ENCODE data around the gene TGIF2.

DNA sequence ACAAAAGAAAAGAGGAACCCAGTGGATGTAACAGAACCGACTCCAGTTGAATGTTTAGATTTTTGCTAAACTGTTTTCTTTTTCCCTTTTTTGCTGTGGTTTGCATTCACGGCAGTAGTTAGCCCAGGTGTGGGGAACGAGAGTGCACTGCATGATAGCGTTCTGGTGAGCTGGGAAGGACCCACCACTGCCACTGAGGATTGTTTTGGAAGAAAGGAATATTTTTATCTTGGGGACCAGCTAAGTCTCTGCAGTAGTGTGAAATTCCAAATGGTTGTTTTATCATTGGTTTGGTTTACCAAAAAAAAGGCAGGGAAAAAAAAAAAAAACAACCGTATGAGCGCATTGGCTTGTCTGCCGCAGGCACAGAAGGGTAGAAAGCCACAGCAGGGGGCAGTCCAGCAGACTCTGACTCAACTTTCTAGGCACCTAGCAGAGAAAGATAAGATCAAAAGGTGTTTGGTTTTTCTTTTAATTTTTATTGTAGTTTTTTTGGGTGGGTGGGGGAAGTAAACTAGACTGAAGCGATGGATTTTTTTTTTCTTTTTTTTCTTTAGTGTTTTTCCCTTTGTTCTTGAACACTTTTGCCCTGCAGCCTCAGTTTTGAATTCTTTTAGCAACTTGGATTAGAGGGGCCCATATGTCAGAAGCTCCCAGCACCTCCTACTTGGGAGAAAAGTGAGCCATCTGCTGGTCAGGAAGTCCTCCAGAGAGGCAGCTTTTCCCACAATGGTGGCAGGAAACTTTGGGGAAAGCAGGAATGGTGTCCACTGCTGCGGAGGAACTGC, 18.7 kb downstream of the TGIF2 start:
- TF ChIP-seq, protein P1, sequence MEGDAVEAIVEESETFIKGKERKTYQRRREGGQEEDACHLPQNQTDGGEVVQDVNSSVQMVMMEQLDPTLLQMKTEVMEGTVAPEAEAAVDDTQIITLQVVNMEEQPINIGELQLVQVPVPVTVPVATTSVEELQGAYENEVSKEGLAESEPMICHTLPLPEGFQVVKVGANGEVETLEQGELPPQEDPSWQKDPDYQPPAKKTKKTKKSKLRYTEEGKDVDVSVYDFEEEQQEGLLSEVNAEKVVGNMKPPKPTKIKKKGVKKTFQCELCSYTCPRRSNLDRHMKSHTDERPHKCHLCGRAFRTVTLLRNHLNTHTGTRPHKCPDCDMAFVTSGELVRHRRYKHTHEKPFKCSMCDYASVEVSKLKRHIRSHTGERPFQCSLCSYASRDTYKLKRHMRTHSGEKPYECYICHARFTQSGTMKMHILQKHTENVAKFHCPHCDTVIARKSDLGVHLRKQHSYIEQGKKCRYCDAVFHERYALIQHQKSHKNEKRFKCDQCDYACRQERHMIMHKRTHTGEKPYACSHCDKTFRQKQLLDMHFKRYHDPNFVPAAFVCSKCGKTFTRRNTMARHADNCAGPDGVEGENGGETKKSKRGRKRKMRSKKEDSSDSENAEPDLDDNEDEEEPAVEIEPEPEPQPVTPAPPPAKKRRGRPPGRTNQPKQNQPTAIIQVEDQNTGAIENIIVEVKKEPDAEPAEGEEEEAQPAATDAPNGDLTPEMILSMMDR (IDR thresholded peaks at IDR 0.05; ENCODE audit: low read length) = peak; percentile 26; the same call in 1 of the 2 replicates
- TF ChIP-seq EZH2 (IDR thresholded peaks at IDR 0.05; ENCODE audit: borderline replicate concordance, low read length) = no peak
